Measurements from ENCODE around the gene DAGLA. TPM values are rescaled to one million over a fixed set of nuclear protein-coding genes. Genes with fewer than 3 reads are reported as not detected.
"Not testable (repeated sequence)": the region's sequence is repeated elsewhere in the genome, so short reads cannot be mapped to it uniquely, and the experiment has no call there.

Gene DAGLA
- total RNA-seq, 2 experiments from 2014 or later: 0.52 to 0.73 TPM

DNA sequence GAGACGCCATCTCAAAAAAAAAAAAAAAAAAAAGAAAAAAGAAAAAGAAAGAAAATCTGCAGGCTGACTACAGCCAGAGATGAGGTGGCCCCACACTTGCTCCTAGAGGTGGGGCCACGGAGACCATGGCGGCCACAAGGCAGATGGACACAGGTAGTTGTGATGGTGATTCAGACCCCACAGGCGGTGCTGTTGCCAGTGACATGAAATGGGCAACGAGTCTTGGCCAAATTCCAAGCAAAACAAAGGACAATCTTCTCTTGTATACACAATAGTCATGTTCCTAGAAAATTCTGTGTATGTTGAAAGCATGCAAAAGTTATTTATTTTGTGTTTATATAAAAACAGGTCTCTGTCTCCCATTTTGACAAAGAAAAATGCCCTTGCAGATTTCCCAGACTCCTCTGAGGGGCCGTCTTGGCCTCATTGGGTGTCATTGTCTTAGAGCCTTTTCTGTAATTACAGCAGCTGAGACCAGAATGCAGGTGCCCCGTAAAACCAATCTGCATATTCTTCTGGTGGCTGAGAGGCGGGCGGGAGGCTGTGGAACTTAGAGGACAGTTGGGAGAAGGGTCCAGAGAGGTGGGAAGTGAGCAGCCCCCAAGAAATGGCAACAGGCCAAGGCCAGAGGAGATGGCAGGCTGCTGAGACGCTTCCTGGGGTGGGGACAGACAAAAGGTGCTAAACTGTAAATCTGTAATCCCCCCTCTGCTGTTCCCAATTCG lies 22.5 kb upstream of the DAGLA start:
- H3K27ac Mint-ChIP-seq: no peak overlapping the region
- H3K36me3 ChIP-seq (ENCODE audit: insufficient read depth, low read length): no peaks in the 10 kb centered on the region
- H3K4me1 Mint-ChIP-seq (ENCODE audit: low read depth): no peaks in the 10 kb centered on the region
- no peaks in the 10 kb centered on the region for H3K36me3 Mint-ChIP-seq (ENCODE audit: low read depth)
- CTCF ChIA-PET: no interaction called here
- TF ChIP-seq, protein P1, sequence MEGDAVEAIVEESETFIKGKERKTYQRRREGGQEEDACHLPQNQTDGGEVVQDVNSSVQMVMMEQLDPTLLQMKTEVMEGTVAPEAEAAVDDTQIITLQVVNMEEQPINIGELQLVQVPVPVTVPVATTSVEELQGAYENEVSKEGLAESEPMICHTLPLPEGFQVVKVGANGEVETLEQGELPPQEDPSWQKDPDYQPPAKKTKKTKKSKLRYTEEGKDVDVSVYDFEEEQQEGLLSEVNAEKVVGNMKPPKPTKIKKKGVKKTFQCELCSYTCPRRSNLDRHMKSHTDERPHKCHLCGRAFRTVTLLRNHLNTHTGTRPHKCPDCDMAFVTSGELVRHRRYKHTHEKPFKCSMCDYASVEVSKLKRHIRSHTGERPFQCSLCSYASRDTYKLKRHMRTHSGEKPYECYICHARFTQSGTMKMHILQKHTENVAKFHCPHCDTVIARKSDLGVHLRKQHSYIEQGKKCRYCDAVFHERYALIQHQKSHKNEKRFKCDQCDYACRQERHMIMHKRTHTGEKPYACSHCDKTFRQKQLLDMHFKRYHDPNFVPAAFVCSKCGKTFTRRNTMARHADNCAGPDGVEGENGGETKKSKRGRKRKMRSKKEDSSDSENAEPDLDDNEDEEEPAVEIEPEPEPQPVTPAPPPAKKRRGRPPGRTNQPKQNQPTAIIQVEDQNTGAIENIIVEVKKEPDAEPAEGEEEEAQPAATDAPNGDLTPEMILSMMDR (IDR thresholded peaks at IDR 0.05): no peak
- POLR2A ChIA-PET: no interaction called here
- no peaks in the 10 kb centered on the region for H3K9me3 ChIP-seq (ENCODE audit: control insufficient read depth in 1 of 2, insufficient read depth in 1 of 2, low read length in 2 of 2)
- DNase-seq (no peak), ATAC-seq (ENCODE audit: poor library complexity) (no peak)
- H3K27ac ChIP-seq (ENCODE audit: low read depth in 1 of 2, low read length in 2 of 2): no peak overlapping the region
- H3K27me3 ChIP-seq (ENCODE audit: control insufficient read depth in 1 of 2, insufficient read depth in 2 of 2, low read length in 2 of 2): no peaks in the 10 kb centered on the region
- no peak overlapping the region for H3K4me3 Mint-ChIP-seq
- peaks cover 28% of the 10 kb centered on the region for H3K27me3 Mint-ChIP-seq
- H3K4me1 ChIP-seq (ENCODE audit: insufficient read depth, low read length): no peaks in the 10 kb centered on the region
- intact Hi-C loops (cut with DNase I, micrococcal nuclease): no loop called here
- H3K4me3 ChIP-seq (ENCODE audit: low read length): no peak overlapping the region
- H3K9me3 Mint-ChIP-seq: no peaks in the 10 kb centered on the region

GRCh38 chr11:61659413-61660196 lies 20.6 kb upstream of the DAGLA start:
- intact Hi-C loops (cut with DNase I, micrococcal nuclease): no loop called here
- Histone ChIP-seq H3K4me1 (ENCODE audit: insufficient read depth, low read length) (no peaks in the 10 kb centered on the region), H3K27me3 (ENCODE audit: control insufficient read depth in 1 of 2, insufficient read depth in 2 of 2, low read length in 2 of 2) (no peaks in the 10 kb centered on the region), H3K27ac (ENCODE audit: low read depth in 1 of 2, low read length in 2 of 2) (no peak overlapping the region), H3K4me3 (ENCODE audit: low read length) (no peak overlapping the region), H3K36me3 (ENCODE audit: insufficient read depth, low read length) (no peaks in the 10 kb centered on the region), H3K9me3 (ENCODE audit: control insufficient read depth in 1 of 2, insufficient read depth in 1 of 2, low read length in 2 of 2) (no peaks in the 10 kb centered on the region)
- TF ChIP-seq, protein P1 (IDR thresholded peaks at IDR 0.05): no peak
- ChIA-PET POLR2A (no interaction called here), CTCF (interaction anchor here (0.9 kb wide), 1 partner anchor 21 kb away, joined by 3 read pairs; no protein-coding TSS in a partner anchor)
- Mint-ChIP-seq H3K4me3 (no peak overlapping the region), H3K9me3 (no peaks in the 10 kb centered on the region), H3K36me3 (ENCODE audit: low read depth) (no peaks in the 10 kb centered on the region), H3K27me3 (peaks cover 15% of the 10 kb centered on the region), H3K4me1 (ENCODE audit: low read depth) (no peaks in the 10 kb centered on the region), H3K27ac (no peak overlapping the region)
- ATAC-seq (ENCODE audit: poor library complexity): no peak
- DNase-seq: no peak

DNA sequence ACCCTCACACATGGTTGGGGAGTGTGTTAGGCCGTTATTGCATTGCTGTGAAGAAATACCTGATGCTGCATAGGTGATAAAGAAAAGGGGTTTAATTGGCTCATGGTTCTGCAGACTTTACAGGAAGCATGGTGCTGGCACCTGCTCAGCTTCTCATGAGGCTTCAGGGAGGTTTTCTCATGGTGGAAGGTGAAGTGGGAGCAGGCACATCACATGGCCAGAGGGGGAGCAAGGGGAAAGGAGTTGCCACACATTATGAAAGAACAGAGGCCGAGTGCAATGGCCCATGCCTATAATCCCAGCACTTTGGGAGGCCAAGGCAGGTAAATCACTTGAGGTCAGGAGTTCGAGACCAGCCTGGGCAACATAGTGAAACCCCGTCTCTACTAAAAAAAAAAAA lies 19.2 kb upstream of the DAGLA start:
- H3K4me1 Mint-ChIP-seq (ENCODE audit: low read depth); H3K4me1 ChIP-seq (ENCODE audit: insufficient read depth, low read length); H3K27ac Mint-ChIP-seq; H3K9me3 ChIP-seq (ENCODE audit: control insufficient read depth in 1 of 2, insufficient read depth in 1 of 2, low read length in 2 of 2); CTCF ChIA-PET; intact Hi-C loops (cut with DNase I, micrococcal nuclease); H3K36me3 Mint-ChIP-seq (ENCODE audit: low read depth); DNase-seq; H3K4me3 ChIP-seq (ENCODE audit: low read length); H3K4me3 Mint-ChIP-seq; POLR2A ChIA-PET; H3K36me3 ChIP-seq (ENCODE audit: insufficient read depth, low read length); ATAC-seq (ENCODE audit: poor library complexity); H3K9me3 Mint-ChIP-seq; H3K27me3 ChIP-seq (ENCODE audit: control insufficient read depth in 1 of 2, insufficient read depth in 2 of 2, low read length in 2 of 2); H3K27ac ChIP-seq (ENCODE audit: low read depth in 1 of 2, low read length in 2 of 2): not testable (repeated sequence)
- H3K27me3 Mint-ChIP-seq: peaks cover 11% of the 10 kb centered on the region

All from CD4-positive, alpha-beta T cell (primary cell).